HepG2 (cell line): ENCODE data around the gene PRSS12. TPM values are rescaled to one million over a fixed set of nuclear protein-coding genes. Genes with fewer than 3 reads are reported as not detected.
A peak's percentile ranks its signal among the peaks of the same experiment; 100 is the strongest.

Experiments used
- BHLHE40 ChIP-seq: IDR thresholded peaks from 2 replicates; pipeline ENCODE4 v1.6.1; 2011; ENCODE audit warnings: low read length, improper control_type of control experiment
- CEBPB ChIP-seq: IDR thresholded peaks from 2 replicates; pipeline ENCODE4 v1.6.1; 2011; ENCODE audit warnings: low read depth, low read length, improper control_type of control experiment, borderline replicate concordance
- FOXA1 ChIP-seq, 2 experiments: fragments of 450-650 bp in 1 of 2; sonication (generic) in 1 of 2; formaldehyde crosslinking in 1 of 2; IDR thresholded peaks; 2 replicates each; pipeline versions ENCODE4 v1.4.0 to v1.6.1; 2016 to 2020; ENCODE audit warnings: missing genetic modification reagents in 1 of 2
- KDM1A ChIP-seq: IDR thresholded peaks from 2 replicates; pipeline ENCODE4 v1.6.1; 2016; ENCODE audit warnings: missing compliant biosample characterization
- KMT2B ChIP-seq: IDR thresholded peaks from 2 replicates; pipeline ENCODE4 v1.6.1; 2016; ENCODE audit warnings: missing genetic modification reagents, missing compliant biosample characterization
- NPAS2 ChIP-seq: sonication (generic); formaldehyde crosslinking; IDR thresholded peaks from 2 replicates; pipeline ENCODE4 v1.8.0; 2022; ENCODE audit warnings: mild to moderate bottlenecking, missing genetic modification reagents, borderline replicate concordance
- NR1H2 ChIP-seq: sonication (generic); formaldehyde crosslinking; IDR thresholded peaks from 2 replicates; pipeline ENCODE4 v1.8.1; 2022; ENCODE audit warnings: low read depth, missing genetic modification reagents, borderline replicate concordance
- PAX8 ChIP-seq: sonication (generic); formaldehyde crosslinking; IDR thresholded peaks from 2 replicates; pipeline ENCODE4 v1.8.0; 2022; ENCODE audit warnings: mild to moderate bottlenecking, missing genetic modification reagents, borderline replicate concordance
- RARG ChIP-seq: sonication (generic); formaldehyde crosslinking; IDR thresholded peaks from 2 replicates; pipeline ENCODE4 v1.4.0; 2020; ENCODE audit warnings: low read depth, mild to moderate bottlenecking, missing genetic modification reagents
- U2AF1 ChIP-seq: fragments of 200-400 bp; formaldehyde crosslinking; optimal IDR thresholded peaks from 2 replicates; pipeline ENCODE3; 2017; ENCODE audit warnings: mild to moderate bottlenecking, low read depth, low read length
- ZNF382 ChIP-seq: sonication (generic); formaldehyde crosslinking; IDR thresholded peaks from 2 replicates; pipeline ENCODE4 v1.5.0; 2020; ENCODE audit warnings: missing genetic modification reagents, mild to moderate bottlenecking, borderline replicate concordance
- ZNF672 ChIP-seq: sonication (generic); formaldehyde crosslinking; IDR thresholded peaks from 2 replicates; pipeline ENCODE4 v1.8.1; 2022; ENCODE audit warnings: missing genetic modification reagents
- ZNF761 ChIP-seq: sonication (generic); formaldehyde crosslinking; conservative IDR thresholded peaks from 2 replicates; pipeline ENCODE4 v1.4.0; 2020; ENCODE audit warnings: mild to moderate bottlenecking, missing genetic modification reagents
- polyA plus RNA-seq, 8 experiments: library from polyadenylated mRNA; depleted of rRNA in 3 of 8; stranded (reverse) in 7 of 8; unstranded in 1 of 8; fragments of >200 nt; fragmentation: Illumina TruSeq in 4 of 8; extraction: Trizol in 4 of 8; gene quantifications; 2 replicates each; pipeline versions ENCODE4 v1.2.1 to v1.2.3, GENCODE V29; 2011 to 2016; ENCODE audit warnings: low read depth in 4 of 8, missing spikeins in 1 of 8, mixed read lengths in 1 of 8; ENCODE audit not compliant: insufficient read depth in 1 of 8
- total RNA-seq, 5 experiments: library from RNA; depleted of rRNA; stranded (reverse); fragments of >200 nt; fragmentation: Illumina TruSeq; extraction: Trizol; gene quantifications; 2 replicates each; pipeline ENCODE4 v1.2.3, GENCODE V29; 2016; ENCODE audit warnings: low read depth in 1 of 5
- TF ChIP-seq, protein P1 (sequence below): sonication (generic); formaldehyde crosslinking; IDR thresholded peaks from 2 replicates; pipeline ENCODE4 v1.9.0; 2021; ENCODE audit warnings: missing genetic modification reagents, borderline replicate concordance
- TF ChIP-seq, protein P2 (sequence below): sonication (generic); formaldehyde crosslinking; IDR thresholded peaks from 2 replicates; pipeline ENCODE4 v1.8.0; 2022; ENCODE audit warnings: mild to moderate bottlenecking, missing genetic modification reagents
- TF ChIP-seq, protein P3 (sequence below): sonication (generic); formaldehyde crosslinking; IDR thresholded peaks from 2 replicates; pipeline ENCODE4 v1.4.0; 2020; ENCODE audit warnings: missing genetic modification reagents
- TF ChIP-seq, protein P4 (sequence below): sonication (generic); formaldehyde crosslinking; IDR thresholded peaks from 2 replicates; pipeline ENCODE4 v1.5.0; 2020; ENCODE audit warnings: missing genetic modification reagents

PRSS12 gene
- total and polyA plus RNA-seq, 2 of the 13 experiments (the other 11 are each of a cell fraction or from before 2014, with no cell fraction given): 0.02 TPM; not detected in 1

DNA sequence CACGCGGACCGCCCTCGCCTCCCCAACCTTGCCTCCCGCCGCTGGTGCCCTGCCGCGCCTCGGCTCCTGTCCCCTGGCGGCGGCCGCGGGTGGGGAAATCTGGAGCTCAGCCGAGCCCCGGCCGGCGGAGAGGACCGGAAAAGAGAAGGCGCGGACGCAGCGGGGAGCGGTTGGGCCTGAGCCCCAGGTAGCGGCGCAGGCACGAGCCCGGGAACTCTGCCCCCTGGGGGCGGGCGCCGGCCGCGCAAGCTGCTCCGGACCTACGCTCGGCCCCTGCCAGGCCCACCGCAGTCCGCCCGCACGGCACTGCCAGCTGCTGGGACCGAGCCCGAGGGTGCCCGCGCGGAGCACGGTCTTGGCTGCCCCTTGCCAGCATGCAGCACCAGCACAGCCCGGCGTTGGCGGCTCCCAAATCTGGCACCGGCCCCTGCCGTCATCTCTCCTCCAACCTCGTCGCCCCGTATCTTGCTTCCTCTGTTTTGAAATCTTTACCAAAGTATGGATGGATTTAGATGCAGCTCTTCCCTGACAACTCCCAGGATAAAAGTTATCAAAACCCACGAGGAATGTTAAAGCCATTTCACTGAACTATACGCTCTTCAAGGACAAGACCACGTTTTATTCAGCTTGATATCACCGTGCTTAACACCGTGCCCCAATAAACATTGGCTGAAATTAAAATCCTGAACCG lies at the start of gene PRSS12 (continued):
- TF ChIP-seq, protein P1, sequence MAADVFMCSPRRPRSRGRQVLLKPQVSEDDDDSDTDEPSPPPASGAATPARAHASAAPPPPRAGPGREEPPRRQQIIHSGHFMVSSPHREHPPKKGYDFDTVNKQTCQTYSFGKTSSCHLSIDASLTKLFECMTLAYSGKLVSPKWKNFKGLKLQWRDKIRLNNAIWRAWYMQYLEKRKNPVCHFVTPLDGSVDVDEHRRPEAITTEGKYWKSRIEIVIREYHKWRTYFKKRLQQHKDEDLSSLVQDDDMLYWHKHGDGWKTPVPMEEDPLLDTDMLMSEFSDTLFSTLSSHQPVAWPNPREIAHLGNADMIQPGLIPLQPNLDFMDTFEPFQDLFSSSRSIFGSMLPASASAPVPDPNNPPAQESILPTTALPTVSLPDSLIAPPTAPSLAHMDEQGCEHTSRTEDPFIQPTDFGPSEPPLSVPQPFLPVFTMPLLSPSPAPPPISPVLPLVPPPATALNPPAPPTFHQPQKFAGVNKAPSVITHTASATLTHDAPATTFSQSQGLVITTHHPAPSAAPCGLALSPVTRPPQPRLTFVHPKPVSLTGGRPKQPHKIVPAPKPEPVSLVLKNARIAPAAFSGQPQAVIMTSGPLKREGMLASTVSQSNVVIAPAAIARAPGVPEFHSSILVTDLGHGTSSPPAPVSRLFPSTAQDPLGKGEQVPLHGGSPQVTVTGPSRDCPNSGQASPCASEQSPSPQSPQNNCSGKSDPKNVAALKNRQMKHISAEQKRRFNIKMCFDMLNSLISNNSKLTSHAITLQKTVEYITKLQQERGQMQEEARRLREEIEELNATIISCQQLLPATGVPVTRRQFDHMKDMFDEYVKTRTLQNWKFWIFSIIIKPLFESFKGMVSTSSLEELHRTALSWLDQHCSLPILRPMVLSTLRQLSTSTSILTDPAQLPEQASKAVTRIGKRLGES (CRISPR knock-in tag): no peak
- no peak for TF ChIP-seq RARG (CRISPR knock-in tag)
- TF ChIP-seq BHLHE40: peak; percentile 66
- TF ChIP-seq PAX8 (CRISPR knock-in tag): no peak
- TF ChIP-seq, protein P2, sequence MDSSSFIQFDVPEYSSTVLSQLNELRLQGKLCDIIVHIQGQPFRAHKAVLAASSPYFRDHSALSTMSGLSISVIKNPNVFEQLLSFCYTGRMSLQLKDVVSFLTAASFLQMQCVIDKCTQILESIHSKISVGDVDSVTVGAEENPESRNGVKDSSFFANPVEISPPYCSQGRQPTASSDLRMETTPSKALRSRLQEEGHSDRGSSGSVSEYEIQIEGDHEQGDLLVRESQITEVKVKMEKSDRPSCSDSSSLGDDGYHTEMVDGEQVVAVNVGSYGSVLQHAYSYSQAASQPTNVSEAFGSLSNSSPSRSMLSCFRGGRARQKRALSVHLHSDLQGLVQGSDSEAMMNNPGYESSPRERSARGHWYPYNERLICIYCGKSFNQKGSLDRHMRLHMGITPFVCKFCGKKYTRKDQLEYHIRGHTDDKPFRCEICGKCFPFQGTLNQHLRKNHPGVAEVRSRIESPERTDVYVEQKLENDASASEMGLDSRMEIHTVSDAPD (CRISPR knock-in tag): no peak
- no peak for TF ChIP-seq FOXA1 (IDR thresholded peaks at IDR 0.05)
- no peak for TF ChIP-seq FOXA1 (CRISPR knock-in tag; IDR thresholded peaks at IDR 0.05)
- TF ChIP-seq ZNF761 (CRISPR knock-in tag): no peak
- TF ChIP-seq U2AF1: no peak
- no peak for TF ChIP-seq ZNF672 (CRISPR knock-in tag)
- no peak for TF ChIP-seq NPAS2 (CRISPR knock-in tag)
- TF ChIP-seq CEBPB: no peak
- no peak for TF ChIP-seq KDM1A (CRISPR knock-in tag)
- TF ChIP-seq KMT2B (CRISPR knock-in tag): no peak
- TF ChIP-seq, protein P3, sequence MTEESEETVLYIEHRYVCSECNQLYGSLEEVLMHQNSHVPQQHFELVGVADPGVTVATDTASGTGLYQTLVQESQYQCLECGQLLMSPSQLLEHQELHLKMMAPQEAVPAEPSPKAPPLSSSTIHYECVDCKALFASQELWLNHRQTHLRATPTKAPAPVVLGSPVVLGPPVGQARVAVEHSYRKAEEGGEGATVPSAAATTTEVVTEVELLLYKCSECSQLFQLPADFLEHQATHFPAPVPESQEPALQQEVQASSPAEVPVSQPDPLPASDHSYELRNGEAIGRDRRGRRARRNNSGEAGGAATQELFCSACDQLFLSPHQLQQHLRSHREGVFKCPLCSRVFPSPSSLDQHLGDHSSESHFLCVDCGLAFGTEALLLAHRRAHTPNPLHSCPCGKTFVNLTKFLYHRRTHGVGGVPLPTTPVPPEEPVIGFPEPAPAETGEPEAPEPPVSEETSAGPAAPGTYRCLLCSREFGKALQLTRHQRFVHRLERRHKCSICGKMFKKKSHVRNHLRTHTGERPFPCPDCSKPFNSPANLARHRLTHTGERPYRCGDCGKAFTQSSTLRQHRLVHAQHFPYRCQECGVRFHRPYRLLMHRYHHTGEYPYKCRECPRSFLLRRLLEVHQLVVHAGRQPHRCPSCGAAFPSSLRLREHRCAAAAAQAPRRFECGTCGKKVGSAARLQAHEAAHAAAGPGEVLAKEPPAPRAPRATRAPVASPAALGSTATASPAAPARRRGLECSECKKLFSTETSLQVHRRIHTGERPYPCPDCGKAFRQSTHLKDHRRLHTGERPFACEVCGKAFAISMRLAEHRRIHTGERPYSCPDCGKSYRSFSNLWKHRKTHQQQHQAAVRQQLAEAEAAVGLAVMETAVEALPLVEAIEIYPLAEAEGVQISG: peak; percentile 56; the same call in 1 of the 2 replicates
- no peak for TF ChIP-seq NR1H2 (CRISPR knock-in tag)
- TF ChIP-seq ZNF382 (CRISPR knock-in tag): no peak
- TF ChIP-seq, protein P4, sequence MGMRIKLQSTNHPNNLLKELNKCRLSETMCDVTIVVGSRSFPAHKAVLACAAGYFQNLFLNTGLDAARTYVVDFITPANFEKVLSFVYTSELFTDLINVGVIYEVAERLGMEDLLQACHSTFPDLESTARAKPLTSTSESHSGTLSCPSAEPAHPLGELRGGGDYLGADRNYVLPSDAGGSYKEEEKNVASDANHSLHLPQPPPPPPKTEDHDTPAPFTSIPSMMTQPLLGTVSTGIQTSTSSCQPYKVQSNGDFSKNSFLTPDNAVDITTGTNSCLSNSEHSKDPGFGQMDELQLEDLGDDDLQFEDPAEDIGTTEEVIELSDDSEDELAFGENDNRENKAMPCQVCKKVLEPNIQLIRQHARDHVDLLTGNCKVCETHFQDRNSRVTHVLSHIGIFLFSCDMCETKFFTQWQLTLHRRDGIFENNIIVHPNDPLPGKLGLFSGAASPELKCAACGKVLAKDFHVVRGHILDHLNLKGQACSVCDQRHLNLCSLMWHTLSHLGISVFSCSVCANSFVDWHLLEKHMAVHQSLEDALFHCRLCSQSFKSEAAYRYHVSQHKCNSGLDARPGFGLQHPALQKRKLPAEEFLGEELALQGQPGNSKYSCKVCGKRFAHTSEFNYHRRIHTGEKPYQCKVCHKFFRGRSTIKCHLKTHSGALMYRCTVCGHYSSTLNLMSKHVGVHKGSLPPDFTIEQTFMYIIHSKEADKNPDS (CRISPR knock-in tag): no peak
